Small intestine (tissue), 7 donors: ENCODE results near the gene ASIC2. TPM values are rescaled to one million over a fixed set of nuclear protein-coding genes. Genes with fewer than 3 reads are reported as not detected.

Experiments
- DNase-seq, 2 donors: peaks; one replicate each; pipeline versions ENCODE4 v3.0.0 to v3.0.0-alpha.2; 2013
- FAIRE-seq: peaks from 2 replicates; lab custom pipeline; 2012; peaks lifted over from hg19 to GRCh38; lab: Jason Lieb, UNC
- H3K27ac ChIP-seq, 3 donors: one replicate each; pipeline ENCODE4 v1.5.1; 2013; ENCODE audit warnings: low read length in 2 of 3, mild to moderate bottlenecking in 2 of 3, control low read depth in 1 of 3, inconsistent platforms in 1 of 3, low read depth in 1 of 3, moderate library complexity in 1 of 3
- H3K27me3 ChIP-seq, 3 donors: one replicate each; pipeline ENCODE4 v1.6.1; 2013; ENCODE audit warnings: low read length in 3 of 3, inconsistent platforms in 1 of 3; ENCODE audit not compliant: control insufficient read depth in 3 of 3, insufficient read depth in 3 of 3
- H3K36me3 ChIP-seq, 3 donors: one replicate each; pipeline ENCODE4 v1.6.1; 2013; ENCODE audit warnings: low read length in 3 of 3, inconsistent platforms in 1 of 3, low read depth in 1 of 3, mild to moderate bottlenecking in 1 of 3, moderate library complexity in 1 of 3; ENCODE audit not compliant: control insufficient read depth in 3 of 3, insufficient read depth in 2 of 3
- H3K4me1 ChIP-seq, 3 donors: one replicate each; pipeline ENCODE4 v1.6.1; 2013; ENCODE audit warnings: low read length in 2 of 3, inconsistent platforms in 1 of 3, low read depth in 1 of 3, mild to moderate bottlenecking in 1 of 3, moderate library complexity in 1 of 3; ENCODE audit not compliant: control insufficient read depth in 3 of 3, insufficient read depth in 2 of 3
- H3K4me3 ChIP-seq, 3 donors: one replicate each; pipeline ENCODE4 v1.5.1; 2013; ENCODE audit warnings: low read length in 3 of 3, control low read depth in 1 of 3, inconsistent platforms in 1 of 3, low read depth in 1 of 3, mild to moderate bottlenecking in 1 of 3, moderate library complexity in 1 of 3
- H3K9me3 ChIP-seq, 2 donors: one replicate each; pipeline ENCODE4 v1.6.1; 2013; ENCODE audit warnings: low read depth in 1 of 2, low read length in 1 of 2; ENCODE audit not compliant: control insufficient read depth in 2 of 2, insufficient read depth in 1 of 2
- WGBS, 3 donors: extraction: QIAGEN DNeasy Blood & Tissue Kit; methylation state at CpG; one replicate each; pipeline ENCODE4 v1.1.7; 2013; 5-methylcytosine and 5-hydroxymethylcytosine counted together
- polyA plus RNA-seq, 4 donors: library from polyadenylated mRNA; stranded (reverse) in 3 of 4; unstranded in 1 of 4; fragments of 200-250 nt in 3 of 4; fragments of 120-200 nt in 1 of 4; gene quantifications; one replicate each; pipeline versions ENCODE4 v1.2.1 to v1.2.3, GENCODE V29; 2013
- donor health status: healthy with polysubstance abuse.
- donor health status: control.
- donor health status: control.
- donor health status: Bipolar disorder and iron deficiency.
- donor health status: healthy.

The ASIC2 gene
- polyA plus RNA-seq, 4 donors = 1.5 to 14.4 TPM; not detected in 2

DNA sequence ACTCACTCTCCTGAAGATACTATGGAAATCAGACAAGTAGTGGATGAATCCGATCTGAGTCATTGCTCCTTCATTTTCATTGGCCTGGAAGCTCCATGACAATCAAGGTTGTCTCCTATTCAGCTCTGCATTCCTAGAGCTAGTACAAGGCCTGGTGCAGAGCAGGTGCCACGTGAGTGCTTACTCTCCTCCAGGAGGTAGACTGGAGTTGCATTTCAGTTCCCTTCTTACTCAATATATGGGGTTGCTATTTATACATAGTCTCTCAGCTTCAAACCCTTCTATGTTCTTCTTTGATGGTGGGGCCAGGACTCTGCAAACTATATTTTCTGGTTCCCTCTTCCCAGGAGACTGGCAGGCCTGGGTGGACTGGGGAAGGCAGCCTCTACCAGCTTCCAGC, 148.3 kb downstream of the ASIC2 start:
- H3K27ac ChIP-seq = no peak overlapping the region
- DNase-seq = no peak
- FAIRE-seq = no peak
- no peaks in the 10 kb centered on the region for H3K4me1 ChIP-seq
- 79 to 91% (median 87%) methylated on average over 2 of the region's 2 CpGs for WGBS, 3 donors
- no peak overlapping the region for H3K4me3 ChIP-seq
- no peaks in the 10 kb centered on the region for H3K9me3 ChIP-seq
- H3K36me3 ChIP-seq = no peaks in the 10 kb centered on the region
- H3K27me3 ChIP-seq = peaks cover 0 to 2% (median 0%) of the 10 kb centered on the region in 3 donors

DNA sequence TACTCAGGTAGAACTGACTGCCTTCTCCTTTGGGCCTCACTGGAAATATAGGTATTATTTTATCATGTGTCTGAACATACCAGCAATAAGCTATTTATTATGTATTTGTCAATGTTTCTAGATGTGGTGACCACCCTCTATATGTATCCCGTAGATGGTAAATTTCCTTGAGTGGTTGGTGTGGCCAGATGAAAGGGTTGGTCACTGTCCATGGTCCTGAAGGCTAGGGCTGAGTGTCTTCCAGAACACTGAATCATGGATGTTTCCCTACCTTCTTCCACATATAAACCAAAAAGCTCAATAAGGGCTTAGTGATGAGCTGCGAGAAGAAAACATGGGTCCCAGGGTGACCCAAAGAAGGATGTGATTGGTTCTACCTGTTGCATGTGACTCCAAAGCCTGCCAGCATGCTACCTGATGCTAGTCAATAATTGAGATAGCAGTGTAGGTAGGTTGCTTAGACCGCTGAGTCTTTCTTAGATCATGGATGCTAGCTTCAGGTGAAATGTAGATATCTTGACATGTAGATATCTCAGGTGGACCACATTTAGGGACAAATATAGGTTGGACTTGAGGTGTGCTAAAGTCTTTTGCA, 150.3 kb downstream of the ASIC2 start:
- no peak overlapping the region for H3K4me3 ChIP-seq
- H3K36me3 ChIP-seq = no peaks in the 10 kb centered on the region
- H3K9me3 ChIP-seq = no peaks in the 10 kb centered on the region
- no peak for FAIRE-seq
- no peaks in the 10 kb centered on the region for H3K4me1 ChIP-seq
- DNase-seq = peak; percentile 15 to 50
- H3K27ac ChIP-seq = no peak overlapping the region
- peaks cover 0 to 2% (median 0%) of the 10 kb centered on the region in 3 donors for H3K27me3 ChIP-seq
- WGBS, 3 donors = 71 to 87% (median 75%) methylated on average over 3 of the region's 3 CpGs

DNA sequence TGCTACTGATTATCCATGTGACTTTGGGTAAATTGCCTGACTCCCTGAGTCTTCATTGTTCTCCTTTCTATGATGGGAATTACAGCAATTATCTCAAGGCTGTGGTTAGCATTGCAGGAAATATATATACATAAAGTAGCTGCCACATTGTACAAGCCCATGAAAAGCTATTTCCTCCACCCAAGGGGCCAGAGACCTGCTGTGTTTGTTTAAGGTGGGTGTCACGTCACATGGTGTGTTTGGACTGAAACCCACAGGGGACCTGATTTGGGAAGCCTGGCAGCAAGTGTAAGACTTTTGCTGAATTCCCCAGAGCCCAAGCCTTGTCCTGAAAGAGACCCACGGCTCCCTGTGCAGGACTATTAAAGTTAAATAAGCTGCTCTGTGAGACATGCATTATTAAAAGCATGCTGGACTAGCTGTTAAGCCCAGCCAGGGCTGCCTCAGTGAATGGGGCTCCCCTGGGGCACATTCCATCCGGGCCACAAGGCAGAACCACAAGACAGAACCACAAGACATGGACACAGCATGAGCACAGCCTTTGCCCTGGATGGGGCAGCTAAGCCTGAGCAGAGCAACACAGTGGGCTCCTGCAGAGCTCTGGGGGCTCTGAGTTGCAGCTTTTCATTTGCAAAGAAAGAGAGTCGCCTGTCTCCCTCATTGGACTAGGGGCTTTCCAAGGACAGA, 152.5 kb downstream of the ASIC2 start:
- H3K36me3 ChIP-seq = no peaks in the 10 kb centered on the region
- peaks cover 0 to 4% (median 0%) of the 10 kb centered on the region in 3 donors for H3K27me3 ChIP-seq
- FAIRE-seq (no peak), DNase-seq (no peak)
- H3K9me3 ChIP-seq = no peaks in the 10 kb centered on the region
- WGBS, 3 donors = 44 to 82% (median 46%) methylated on average over 4 of the region's 4 CpGs
- no peak overlapping the region for H3K4me3 ChIP-seq
- no peak overlapping the region for H3K27ac ChIP-seq
- no peaks in the 10 kb centered on the region for H3K4me1 ChIP-seq

DNA sequence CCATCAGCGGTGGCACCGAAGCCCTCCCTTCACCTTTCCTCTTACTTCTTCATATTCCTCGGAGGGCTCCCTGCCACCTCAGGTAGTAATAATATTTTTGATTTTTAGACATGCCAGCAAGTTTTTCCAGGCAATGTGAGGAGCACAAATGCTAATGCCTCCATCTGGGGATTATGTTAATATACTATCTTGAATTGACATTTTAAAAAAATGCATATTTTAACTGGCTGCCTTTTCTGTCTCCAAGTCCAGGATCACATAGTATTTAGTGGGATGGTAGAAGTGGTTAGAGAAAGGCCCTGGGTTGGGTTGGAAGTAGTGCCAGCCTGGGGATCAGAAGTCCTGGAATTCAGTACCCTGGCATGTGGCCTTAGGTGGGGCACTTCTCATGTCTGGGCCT, 154.5 kb downstream of the ASIC2 start:
- Histone ChIP-seq H3K27me3 (peaks cover 0 to 2% (median 0%) of the 10 kb centered on the region in 3 donors), H3K9me3 (no peaks in the 10 kb centered on the region), H3K27ac (no peak overlapping the region), H3K4me1 (no peaks in the 10 kb centered on the region), H3K4me3 (no peak overlapping the region), H3K36me3 (no peaks in the 10 kb centered on the region)
- no peak for DNase-seq
- no peak for FAIRE-seq
- WGBS, 3 donors = 72 to 74% (median 73%) methylated on average over 3 of the region's 3 CpGs

DNA sequence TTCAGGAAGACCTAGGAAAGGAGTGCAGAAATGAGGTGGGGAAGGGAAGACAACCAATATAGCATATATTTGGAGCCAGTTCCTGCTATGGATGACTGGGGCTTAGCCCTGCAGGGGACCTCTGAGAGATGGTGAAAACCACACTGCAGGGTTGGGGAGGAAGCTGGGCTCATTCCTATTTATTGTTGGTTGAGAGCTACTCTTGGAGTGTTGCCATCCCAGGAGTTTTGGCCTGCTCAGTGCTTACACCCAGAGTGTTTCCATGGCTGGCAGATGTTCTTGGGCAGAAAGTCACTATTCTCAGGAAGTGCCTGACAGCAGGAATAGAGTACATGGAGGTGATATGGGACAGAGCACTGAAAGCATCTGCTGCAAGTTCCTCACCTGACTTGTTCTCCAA, 155.7 kb downstream of the ASIC2 start:
- H3K27ac ChIP-seq = no peak overlapping the region
- H3K36me3 ChIP-seq = no peaks in the 10 kb centered on the region
- no peaks in the 10 kb centered on the region for H3K4me1 ChIP-seq
- FAIRE-seq = no peak
- peaks cover 0 to 2% (median 0%) of the 10 kb centered on the region in 3 donors for H3K27me3 ChIP-seq
- DNase-seq = no peak
- H3K9me3 ChIP-seq = no peaks in the 10 kb centered on the region
- H3K4me3 ChIP-seq = no peak overlapping the region

DNA sequence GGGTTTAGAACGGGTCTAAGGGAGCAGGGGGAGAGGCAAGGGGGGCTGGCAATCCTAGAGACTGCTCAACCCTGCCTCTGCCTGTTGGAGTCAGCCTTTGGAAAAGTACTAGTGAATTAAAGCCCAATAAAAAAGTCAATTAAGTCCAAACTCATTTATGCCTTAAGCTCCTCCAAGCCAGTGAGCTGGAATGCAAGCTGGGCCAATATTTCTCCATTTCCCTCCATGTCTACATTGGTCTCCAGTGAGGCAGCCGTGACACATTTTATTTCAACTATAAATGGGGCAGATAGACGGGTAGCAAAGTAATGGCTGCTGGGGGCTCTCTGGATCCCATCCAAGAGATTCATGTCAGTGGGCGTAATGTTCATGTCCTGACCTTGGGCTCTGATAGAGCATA, 157.4 kb downstream of the ASIC2 start:
- H3K9me3 ChIP-seq = no peaks in the 10 kb centered on the region
- H3K4me3 ChIP-seq = no peak overlapping the region
- DNase-seq (no peak), FAIRE-seq (no peak)
- H3K27ac ChIP-seq = no peak overlapping the region
- 76 to 84% (median 81%) methylated on average over 4 of the region's 4 CpGs for WGBS, 3 donors
- H3K36me3 ChIP-seq = no peaks in the 10 kb centered on the region
- H3K4me1 ChIP-seq = no peaks in the 10 kb centered on the region
- peaks cover 0 to 2% (median 0%) of the 10 kb centered on the region in 3 donors for H3K27me3 ChIP-seq

DNA sequence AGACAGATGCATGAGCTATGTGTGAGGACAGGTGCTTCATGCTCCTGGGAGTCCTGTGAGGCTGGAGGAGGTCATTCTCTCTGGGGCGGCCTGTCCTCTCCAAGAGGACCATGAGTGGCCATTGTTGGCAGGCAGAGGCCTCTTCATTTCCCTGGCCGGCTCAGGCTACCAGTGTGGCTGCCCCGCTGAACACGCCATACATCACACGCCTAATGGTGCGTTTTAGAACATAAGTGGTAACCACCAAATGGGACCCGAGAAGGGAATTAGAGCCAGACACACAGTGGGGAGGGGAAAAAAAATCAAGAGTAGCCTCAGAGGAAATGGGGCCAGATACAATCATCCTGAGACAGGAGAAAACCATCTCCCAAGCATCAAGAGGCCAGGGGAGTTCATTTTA, 161.5 kb downstream of the ASIC2 start:
- WGBS, 3 donors = 92 to 95% (median 92%) methylated on average over 7 of the region's 7 CpGs
- H3K27me3 ChIP-seq = no peaks in the 10 kb centered on the region
- no peaks in the 10 kb centered on the region for H3K36me3 ChIP-seq
- no peaks in the 10 kb centered on the region for H3K4me1 ChIP-seq
- no peak overlapping the region for H3K27ac ChIP-seq
- H3K4me3 ChIP-seq = no peak overlapping the region
- no peak for DNase-seq
- FAIRE-seq = no peak
- H3K9me3 ChIP-seq = no peaks in the 10 kb centered on the region

DNA sequence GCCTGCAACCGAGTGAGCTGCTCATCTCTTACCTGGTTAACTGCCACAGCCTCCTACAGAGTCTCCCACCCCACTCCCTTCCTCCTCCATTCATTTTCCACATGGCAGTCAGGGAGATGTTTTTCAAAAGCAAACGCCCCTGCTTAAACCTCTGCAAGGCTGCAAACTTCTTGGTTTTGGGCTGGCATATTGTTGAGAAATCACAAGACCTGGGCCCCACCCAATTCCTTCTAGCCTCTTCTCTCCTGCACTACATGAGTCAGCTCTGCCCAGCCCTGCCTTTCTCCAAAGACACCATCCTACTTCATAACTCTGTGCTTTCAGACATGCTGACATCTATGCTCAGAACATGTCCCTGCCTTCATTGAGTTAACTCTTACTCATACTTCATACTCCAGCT, 165.4 kb downstream of the ASIC2 start:
- Histone ChIP-seq H3K27ac (no peak overlapping the region), H3K4me1 (no peaks in the 10 kb centered on the region), H3K4me3 (no peak overlapping the region), H3K36me3 (no peaks in the 10 kb centered on the region), H3K9me3 (no peaks in the 10 kb centered on the region), H3K27me3 (no peaks in the 10 kb centered on the region)
- DNase-seq (no peak), FAIRE-seq (no peak)
- 61 to 82% (median 70%) methylated on average over 2 of the region's 2 CpGs for WGBS, 3 donors
